A204.1 (cell line): ENCODE measurements around the gene KRTAP10-9.
"Not testable (repeated sequence)": the region's sequence is repeated elsewhere in the genome, so short reads cannot be mapped to it uniquely, and the experiment has no call there.

Experiments used
- FAIRE-seq: peaks from 2 replicates; lab custom pipeline; 2012; peaks lifted over from hg19 to GRCh38; lab: Jason Lieb, UNC

KRTAP10-9 gene

GRCh38 chr21:44643741-44644310, 16.9 kb downstream of the KRTAP10-9 start:
- FAIRE-seq, result no peak

DNA sequence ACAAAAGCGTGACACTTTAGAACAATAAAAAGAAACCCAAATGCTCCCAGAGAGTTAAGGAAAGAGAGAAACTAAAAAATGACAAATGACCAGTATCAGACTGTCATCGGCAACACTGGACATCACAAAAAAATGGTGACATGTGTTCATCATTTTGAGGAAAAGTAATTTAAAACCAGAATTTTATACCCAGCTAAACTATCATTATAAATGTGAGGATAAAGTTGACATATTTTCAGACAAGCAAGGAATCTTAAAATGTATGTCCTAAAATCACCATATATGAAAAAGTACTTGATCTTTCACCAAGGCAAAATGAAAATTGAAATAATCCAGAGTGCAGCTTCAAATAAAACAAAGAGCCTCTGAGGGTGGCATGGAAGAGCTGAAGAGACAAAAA, 18.0 kb downstream of the KRTAP10-9 start:
- FAIRE-seq, result no peak

DNA sequence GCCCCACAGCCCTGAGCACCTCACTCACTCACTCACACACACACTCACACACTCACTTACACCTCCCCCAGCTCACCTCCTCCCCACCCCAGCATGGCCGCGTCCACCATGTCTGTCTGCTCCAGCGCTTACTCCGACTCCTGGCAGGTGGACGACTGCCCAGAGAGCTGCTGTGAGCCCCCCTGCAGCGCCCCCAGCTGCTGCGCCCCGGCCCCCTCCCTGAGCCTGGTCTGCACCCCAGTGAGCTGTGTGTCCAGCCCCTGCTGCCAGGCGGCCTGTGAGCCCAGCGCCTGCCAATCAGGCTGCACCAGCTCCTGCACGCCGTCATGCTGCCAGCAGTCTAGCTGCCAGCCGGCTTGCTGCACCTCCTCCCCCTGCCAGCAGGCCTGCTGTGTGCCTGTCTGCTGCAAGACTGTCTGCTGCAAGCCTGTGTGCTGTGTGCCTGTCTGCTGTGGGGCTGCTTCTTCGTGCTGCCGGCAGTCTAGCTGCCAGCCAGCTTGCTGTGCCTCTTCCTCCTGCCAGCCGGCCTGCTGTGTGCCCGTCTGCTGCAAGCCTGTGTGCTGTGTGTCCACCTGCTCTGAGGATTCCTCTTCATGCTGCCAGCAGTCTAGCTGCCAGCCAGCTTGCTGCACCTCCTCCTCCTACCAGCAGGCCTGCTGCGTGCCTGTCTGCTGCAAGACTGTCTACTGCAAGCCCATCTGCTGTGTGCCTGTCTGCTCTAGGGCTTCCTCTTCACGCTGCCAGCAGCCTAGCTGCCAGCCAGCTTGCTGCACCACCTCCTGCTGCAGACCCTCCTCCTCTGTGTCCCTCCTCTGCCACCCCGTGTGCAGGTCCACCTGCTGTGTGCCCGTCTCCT, 19.7 kb downstream of the KRTAP10-9 start, which contains the start of gene KRTAP10-11:
Gene KRTAP10-11 (plus strand): TSS at position 49 of the 856 bp plus-strand sequence. CDS start 45 bp downstream, at position 94.
- not testable (repeated sequence) for FAIRE-seq

DNA sequence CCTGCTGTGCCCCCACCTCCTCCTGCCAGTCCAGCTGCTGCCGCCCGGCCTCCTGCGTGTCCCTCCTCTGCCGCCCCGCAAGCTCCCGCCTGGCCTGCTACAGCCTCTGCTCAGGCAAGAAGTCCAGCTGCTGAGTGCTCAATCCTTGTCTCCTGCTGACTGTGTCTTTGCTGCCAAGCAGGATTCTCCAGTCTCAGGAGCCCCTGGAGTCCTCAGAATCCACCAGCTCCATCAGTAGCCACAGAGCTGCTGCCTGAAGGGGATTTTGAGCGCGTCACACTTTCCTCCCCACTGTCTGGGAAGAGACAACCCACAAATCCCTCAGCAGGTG, 20.3 kb downstream of the KRTAP10-9 start:
- FAIRE-seq, result no peak

DNA sequence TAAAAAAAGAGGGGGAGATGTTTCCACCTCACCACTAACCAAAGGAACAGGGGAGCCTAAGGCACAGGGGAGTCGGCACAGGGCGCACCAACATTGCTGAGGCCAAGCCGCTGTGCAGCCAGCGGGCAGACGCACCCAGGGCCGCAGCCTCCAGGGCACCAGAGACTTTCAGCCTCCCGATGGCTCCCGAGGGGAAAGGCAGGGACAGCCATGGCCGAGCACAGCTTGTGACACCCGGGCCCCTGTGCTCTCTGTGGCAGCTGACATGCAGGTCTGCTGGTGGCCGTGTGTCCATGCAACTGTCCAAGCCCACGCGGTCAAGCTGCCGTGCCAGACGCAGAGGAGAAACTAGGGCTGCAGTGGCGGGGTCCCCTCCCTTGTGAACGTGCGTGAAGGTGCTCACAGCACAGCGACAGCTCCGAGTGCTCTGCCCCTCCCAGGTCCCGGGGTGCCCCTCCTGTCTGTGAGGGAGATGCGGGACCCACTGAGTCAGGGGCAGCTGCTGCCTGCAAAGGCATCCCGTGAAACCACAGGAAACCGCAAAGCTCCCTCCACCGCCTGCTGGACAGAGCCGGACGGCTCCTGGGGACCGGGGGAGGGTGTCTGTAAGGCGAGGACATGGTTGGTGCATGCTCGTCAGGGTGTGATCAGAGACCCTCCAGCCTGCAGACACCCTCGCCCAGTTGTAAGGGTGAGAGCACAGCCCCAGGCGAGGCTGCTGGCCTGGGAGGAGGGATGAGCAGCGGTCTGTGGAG, 21.8 kb downstream of the KRTAP10-9 start:
- no peak for FAIRE-seq

GRCh38 chr21:44649521-44650100, 22.7 kb downstream of the KRTAP10-9 start:
- FAIRE-seq, result no peak

DNA sequence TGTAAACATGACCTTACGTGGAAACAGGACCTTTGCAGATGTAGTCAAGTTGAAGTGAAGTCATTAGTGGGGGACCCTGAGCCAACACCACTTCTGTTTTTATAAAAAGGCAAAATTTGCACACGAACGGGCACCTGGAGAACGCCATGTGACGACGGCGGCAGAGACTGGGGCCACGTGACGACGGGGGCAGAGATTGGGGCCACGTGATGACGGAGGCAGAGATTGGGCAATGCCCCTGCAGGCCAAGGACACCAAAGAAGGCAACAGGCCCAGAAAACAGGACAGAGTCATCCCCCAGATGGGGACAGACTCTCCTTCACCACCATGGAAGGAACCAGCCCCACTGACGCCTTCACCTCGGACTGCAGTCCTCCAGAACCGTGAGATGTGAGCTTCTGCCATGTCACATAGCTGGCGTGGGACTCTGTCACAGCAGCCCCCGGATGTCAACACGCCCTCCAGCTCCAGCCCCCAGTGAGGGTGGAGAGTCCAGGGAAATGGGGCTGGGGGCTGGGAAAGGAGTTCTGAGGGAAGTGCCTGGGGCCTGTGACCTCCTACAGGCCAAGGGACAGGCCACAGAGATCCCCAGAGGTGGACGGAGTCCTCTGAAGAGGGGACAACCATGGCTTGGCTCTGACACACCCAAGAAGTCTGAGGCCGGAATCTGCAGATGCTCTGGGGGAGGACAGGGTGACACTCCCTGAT, 23.5 kb downstream of the KRTAP10-9 start:
- FAIRE-seq, result no peak

- no peak for FAIRE-seq
These were observed 24.2 kb downstream of the KRTAP10-9 start for GRCh38 chr21:44650973-44651675.

DNA sequence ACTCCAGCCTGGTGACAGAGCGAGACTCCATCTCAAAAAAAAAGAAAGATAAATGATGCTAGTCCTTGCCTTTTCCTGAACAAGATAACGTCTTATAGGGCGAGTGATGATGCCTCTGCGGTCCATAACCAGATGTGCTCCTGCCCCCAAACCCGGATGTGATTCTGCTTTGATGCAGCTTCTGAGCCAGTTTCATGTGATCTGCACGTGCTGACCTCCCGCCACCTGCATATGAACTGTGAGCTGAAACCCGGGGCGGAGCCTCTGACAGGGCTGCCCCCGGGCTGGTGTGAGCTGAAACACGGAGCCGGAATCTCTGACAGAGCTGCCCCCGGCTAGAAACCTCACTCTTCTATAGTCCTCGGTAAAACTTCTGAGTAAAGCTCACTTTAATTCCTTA, 26.2 kb downstream of the KRTAP10-9 start:
- FAIRE-seq, result no peak

GRCh38 chr21:44653656-44654575, 27.0 kb downstream of the KRTAP10-9 start:
- no peak for FAIRE-seq

DNA sequence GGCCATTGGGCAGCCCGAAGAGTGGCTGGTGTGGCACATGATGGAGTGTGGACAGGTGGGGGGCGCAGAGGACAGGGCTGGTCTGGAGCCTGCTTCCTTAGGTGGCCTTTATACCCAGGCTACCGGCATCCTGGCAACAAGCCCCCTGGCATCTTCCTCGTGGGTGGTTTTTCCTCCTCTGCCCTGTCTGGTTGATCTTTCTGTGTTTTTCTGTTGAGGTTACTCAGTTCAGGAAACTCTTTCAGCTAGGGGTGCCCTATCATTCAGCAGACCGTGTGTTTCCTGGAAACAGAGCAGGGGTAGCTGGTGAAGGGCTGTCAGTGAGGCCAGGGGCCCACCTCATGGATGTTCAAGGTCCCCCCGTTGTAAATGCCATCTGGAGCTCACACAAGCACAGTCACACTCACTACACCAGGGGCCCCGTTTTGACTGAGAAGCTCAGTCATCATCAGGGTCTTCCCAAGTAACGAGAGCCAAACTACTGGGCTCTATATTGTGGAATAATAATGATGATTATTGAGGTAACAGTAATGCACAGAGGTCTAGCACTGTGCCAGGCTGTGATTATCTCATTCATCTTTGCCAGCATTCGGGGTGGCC, 27.8 kb downstream of the KRTAP10-9 start, which contains the start of gene KRTAP12-4:
Gene KRTAP12-4 (minus strand): TSS at position 84 of the 600 bp plus-strand sequence. CDS start 45 bp downstream, at position 39.
- FAIRE-seq, result no peak

- no peak for FAIRE-seq
These were observed 30.0 kb downstream of the KRTAP10-9 start for GRCh38 chr21:44656868-44657267.

- FAIRE-seq, result no peak
These were observed 31.0 kb downstream of the KRTAP10-9 start, which contains the start of gene KRTAP12-3 for GRCh38 chr21:44657635-44658540. Gene KRTAP12-3 (plus strand): TSS chr21:44657932. CDS start chr21:44657980, 48 bp downstream.

GRCh38 chr21:44658541-44658910, 31.6 kb downstream of the KRTAP10-9 start:
- FAIRE-seq, result no peak

GRCh38 chr21:44658913-44659595, 32.2 kb downstream of the KRTAP10-9 start:
- FAIRE-seq, result no peak

GRCh38 chr21:44661567-44661966, 34.7 kb downstream of the KRTAP10-9 start:
- FAIRE-seq, result not testable (repeated sequence)

- FAIRE-seq, result no peak
These were observed 37.8 kb downstream of the KRTAP10-9 start for GRCh38 chr21:44664691-44665090.
